GM08714 (cell line): ENCODE data around the gene KIF16B.

Experiments
- H3K4me3 ChIP-seq: fragments of 200-500 bp; sonication (Bioruptor generic); 2 replicates; pipeline ENCODE4 v1.5.1; 2014; ENCODE audit warnings: mild to moderate bottlenecking, low read length, inconsistent platforms
- ZNF274 ChIP-seq: IDR thresholded peaks from 2 replicates; pipeline ENCODE4 v1.6.1; 2012; ENCODE audit warnings: mild to moderate bottlenecking, low read depth, low read length

Gene KIF16B

GRCh38 chr20:16390991-16391390 is 182.3 kb downstream of the KIF16B start:
- TF ChIP-seq ZNF274: no peak
- no peak overlapping the region for H3K4me3 ChIP-seq

- no peak for TF ChIP-seq ZNF274
- H3K4me3 ChIP-seq: no peak overlapping the region
These were observed 184.5 kb downstream of the KIF16B start for GRCh38 chr20:16388731-16389130.

GRCh38 chr20:16387666-16388065 is 185.6 kb downstream of the KIF16B start:
- no peak for TF ChIP-seq ZNF274

GRCh38 chr20:16385891-16386290 is 187.4 kb downstream of the KIF16B start:
- no peak overlapping the region for H3K4me3 ChIP-seq
- no peak for TF ChIP-seq ZNF274

More at GRCh38 chr20:16387666-16388065, 185.6 kb downstream of the KIF16B start:
- H3K4me3 ChIP-seq: no peak overlapping the region

GRCh38 chr20:16385462-16385861 is 187.8 kb downstream of the KIF16B start:
- no peak overlapping the region for H3K4me3 ChIP-seq

GRCh38 chr20:16381444-16381843 is 191.8 kb downstream of the KIF16B start:
- TF ChIP-seq ZNF274: no peak
- no peak overlapping the region for H3K4me3 ChIP-seq

More at GRCh38 chr20:16385462-16385861, 187.8 kb downstream of the KIF16B start:
- no peak for TF ChIP-seq ZNF274

- H3K4me3 ChIP-seq: no peak overlapping the region
- no peak for TF ChIP-seq ZNF274
These were observed 194.4 kb downstream of the KIF16B start for GRCh38 chr20:16378712-16379370.

- TF ChIP-seq ZNF274: no peak
- H3K4me3 ChIP-seq: no peak overlapping the region
These were observed 195.1 kb downstream of the KIF16B start for GRCh38 chr20:16378122-16378521.

- TF ChIP-seq ZNF274: no peak
- no peak overlapping the region for H3K4me3 ChIP-seq
These were observed 203.8 kb downstream of the KIF16B start for GRCh38 chr20:16369441-16369840.

GRCh38 chr20:16368645-16369292 is 204.5 kb downstream of the KIF16B start:
- TF ChIP-seq ZNF274: no peak

GRCh38 chr20:16367948-16368560 is 205.2 kb downstream of the KIF16B start:
- no peak overlapping the region for H3K4me3 ChIP-seq
- TF ChIP-seq ZNF274: no peak

More at GRCh38 chr20:16368645-16369292, 204.5 kb downstream of the KIF16B start:
- H3K4me3 ChIP-seq: no peak overlapping the region

- no peak overlapping the region for H3K4me3 ChIP-seq
These were observed 206.7 kb downstream of the KIF16B start for GRCh38 chr20:16366529-16366928.

GRCh38 chr20:16364320-16364687 is 208.9 kb downstream of the KIF16B start:
- TF ChIP-seq ZNF274: no peak
- no peak overlapping the region for H3K4me3 ChIP-seq

More at GRCh38 chr20:16366529-16366928, 206.7 kb downstream of the KIF16B start:
- no peak for TF ChIP-seq ZNF274

GRCh38 chr20:16363506-16364319 is 209.5 kb downstream of the KIF16B start:
- no peak overlapping the region for H3K4me3 ChIP-seq

More at GRCh38 chr20:16363506-16364319, 209.5 kb downstream of the KIF16B start:
- TF ChIP-seq ZNF274: no peak
